ENCODE data around the gene STRADA. TPM values are rescaled to one million over a fixed set of nuclear protein-coding genes. Genes with fewer than 3 reads are reported as not detected.

Gene STRADA
- total and polyA plus RNA-seq, 9 of the 15 experiments (the other 6 are each of a cell fraction or from before 2014, with no cell fraction given) = 6.6 to 33.0 (median 20.5) TPM

- in situ Hi-C loops (cut with MboI) (no loop called here), intact Hi-C loops (cut with micrococcal nuclease) (no loop called here)
- H3K27me3 ChIP-seq (ENCODE audit: control insufficient read depth in 2 of 2, insufficient read depth in 2 of 2, low read length in 2 of 2) = no peaks in the 10 kb centered on the region
- H3K79me2 ChIP-seq (ENCODE audit: control insufficient read depth, insufficient read depth, low read length) = peaks cover 40% of the 10 kb centered on the region
- H3K36me3 ChIP-seq (ENCODE audit: control insufficient read depth, insufficient read depth, low read length) = peaks cover 91% of the 10 kb centered on the region
- no peak overlapping the region for H3K9ac ChIP-seq (ENCODE audit: insufficient read depth in 1 of 2, low read depth in 2 of 2, low read length in 2 of 2)
- ChIA-PET POLR2A (interaction anchor here (1.0 to 3.4 kb wide), 5 partner anchors 10 to 335 kb away, joined by 3 to 23 read pairs (median 15); partner anchors contain the start of genes CCDC47 and DDX42), CTCF (ENCODE audit: low intra/inter-chr PET ratio) (no interaction called here)
- H2AFZ ChIP-seq (ENCODE audit: low read depth, low read length) = no peak overlapping the region
- WGBS (ENCODE audit: insufficient coverage, low coverage, missing lambda C conversion rate) = 88% methylated on average over 5 of the region's 5 CpGs
- no peaks in the 10 kb centered on the region for H3K9me1 ChIP-seq (ENCODE audit: control insufficient read depth, insufficient read depth, low read length)
- no peak overlapping the region for H3K4me2 ChIP-seq (ENCODE audit: insufficient read depth, low read length)
- no peak for DNase-seq (ENCODE audit: extremely low read depth in 1 of 4, low spot score in 3 of 4)
- 0 out of 2 replicates have a peak, but pooled peaks cover 3% of the 10 kb centered on the region for H4K20me1 ChIP-seq (replicated peaks; ENCODE audit: control insufficient read depth, insufficient read depth, low read length)
- BruUV-seq (replicated peaks) = no TSS peak
- H3K4me3 ChIP-seq = no peak overlapping the region
- no peaks in the 10 kb centered on the region for H3K4me1 ChIP-seq (replicated peaks in 1 of 2; ENCODE audit: control insufficient read depth in 2 of 2, insufficient read depth in 2 of 2, low read length in 2 of 2)
- no peak for FAIRE-seq
- ATAC-seq = no peak
- H3K9me3 ChIP-seq (replicated peaks; ENCODE audit: control insufficient read depth, insufficient read depth, low read depth, low read length) = no peaks in the 10 kb centered on the region
- no peak overlapping the region for H3K27ac ChIP-seq (ENCODE audit: extremely low read depth, low read depth, low read length)
- TF ChIP-seq MYC (IDR thresholded peaks at IDR 0.05; ENCODE audit: low read depth, low read length) = no peak
- TF ChIP-seq MYC (CRISPR knock-in tag; IDR thresholded peaks at IDR 0.05; ENCODE audit: borderline replicate concordance, low read depth) = no peak
- TF ChIP-seq ZNF316 (IDR thresholded peaks at IDR 0.05) = peak; percentile 86
- peak; percentile 69 for TF ChIP-seq MAFG (tag; conservative IDR thresholded peaks at IDR 0.05)
- TF ChIP-seq MAFF (IDR thresholded peaks at IDR 0.05; ENCODE audit: low read length) = peak; percentile 73
- TF ChIP-seq MAFK (IDR thresholded peaks at IDR 0.05; ENCODE audit: low read length) = peak; percentile 66
- no peak for TF ChIP-seq BRD4 (IDR thresholded peaks at IDR 0.05)
- peak; percentile 73 for TF ChIP-seq C11orf30 (IDR thresholded peaks at IDR 0.05; ENCODE audit: low read depth)
These were observed 20.8 kb upstream of the STRADA start for GRCh38 chr17:63762161-63763078.

All from K562 (cell line).